NCI-H69 (cell line): ENCODE data around the gene BOC.

Source experiments
- DNase-seq: peaks from one replicate; lab custom pipeline; 2025; lab: John Stamatoyannopoulos, UW

Gene BOC

GRCh38 chr3:113287803-113288648 is 76.7 kb downstream of the BOC start:
- DNase-seq = peak; percentile 58

- no peak for DNase-seq
Measured at GRCh38 chr3:113288881-113289280, 77.5 kb downstream of the BOC start.

GRCh38 chr3:113291572-113291971 is 80.2 kb downstream of the BOC start:
- DNase-seq = no peak

- DNase-seq = no peak
Measured at GRCh38 chr3:113292933-113293332, 81.6 kb downstream of the BOC start.

- no peak for DNase-seq
Measured at GRCh38 chr3:113293348-113293747, 82.0 kb downstream of the BOC start.

- DNase-seq = no peak
Measured at GRCh38 chr3:113295463-113295862, 84.1 kb downstream of the BOC start.

GRCh38 chr3:113297287-113297686 is 85.9 kb downstream of the BOC start:
- DNase-seq = peak; percentile 6

- no peak for DNase-seq
Measured at GRCh38 chr3:113297841-113298240, 86.5 kb downstream of the BOC start.

- DNase-seq = no peak
Measured at GRCh38 chr3:113300596-113300995, 89.2 kb downstream of the BOC start.

- no peak for DNase-seq
Measured at GRCh38 chr3:113304102-113304501, 92.7 kb downstream of the BOC start.

GRCh38 chr3:113304856-113305540 is 93.6 kb downstream of the BOC start:
- DNase-seq = no peak

- no peak for DNase-seq
Measured at GRCh38 chr3:113310960-113311359, 99.6 kb downstream of the BOC start.

- DNase-seq = no peak
Measured at GRCh38 chr3:113312416-113312815, 101.1 kb downstream of the BOC start.

GRCh38 chr3:113314923-113315322 is 103.6 kb downstream of the BOC start:
- DNase-seq = no peak

- DNase-seq = no peak
Measured at GRCh38 chr3:113329757-113330156, 118.4 kb downstream of the BOC start.

- no peak for DNase-seq
Measured at GRCh38 chr3:113330742-113331141, 119.4 kb downstream of the BOC start.

GRCh38 chr3:113331187-113331586 is 119.8 kb downstream of the BOC start:
- DNase-seq = no peak
